OCI-LY1 (cell line): ENCODE data around the gene EMX1.

ENCODE experiments used
- CTCF ChIP-seq: fragments of 200-600 bp; sonication (generic), shearing (Covaris generic); IDR thresholded peaks from 2 replicates; pipeline ENCODE4 v1.5.1; 2017; ENCODE audit warnings: mild to moderate bottlenecking, antibody characterized with exemption, low read length, moderate library complexity, mixed read lengths
- EZH2 ChIP-seq: fragments of 200-600 bp; sonication (generic), shearing (Covaris generic); IDR thresholded peaks from 2 replicates; pipeline ENCODE4 v1.8.0; 2017; ENCODE audit warnings: borderline replicate concordance, mixed run types, mild to moderate bottlenecking, antibody characterized with exemption, low read length, moderate library complexity, mixed read lengths

GRCh38 chr2:72911256-72911655, 6.1 kb upstream of the EMX1 start:
- TF ChIP-seq CTCF (no peak), EZH2 (no peak)
